ENCODE measurements around the gene SLC25A21.
A peak's percentile ranks its signal among the peaks of the same experiment; 100 is the strongest.

Gene SLC25A21

GRCh38 chr14:37046815-37047214, 125.6 kb downstream of the SLC25A21 start:
- Histone ChIP-seq H3K27ac (ENCODE audit: extremely low read depth, low read depth, low read length) (no peak overlapping the region), H3K9me3 (ENCODE audit: control insufficient read depth, insufficient read depth, low read depth, low read length) (no peaks in the 10 kb centered on the region), H3K36me3 (ENCODE audit: control insufficient read depth in 2 of 2, insufficient read depth in 1 of 2, low read length in 2 of 2) (no peaks in the 10 kb centered on the region), H3K4me3 (ENCODE audit: low read depth, low read length) (no peak overlapping the region), H3K4me1 (ENCODE audit: control insufficient read depth, insufficient read depth, low read length) (peaks cover 19% of the 10 kb centered on the region)
- ChIA-PET POLR2A (no interaction called here), CTCF (interaction anchor here (0.5 kb wide), 1 partner anchor 22 kb away, joined by 3 read pairs; no protein-coding TSS in a partner anchor)
- no peak for TF ChIP-seq ZNF391 (tag by site-specific recombination; IDR thresholded peaks at IDR 0.05; ENCODE audit: borderline replicate concordance, low read depth)
- TF ChIP-seq ZNF514 (tag by site-specific recombination; IDR thresholded peaks at IDR 0.05) = no peak
- TF ChIP-seq, protein P1, sequence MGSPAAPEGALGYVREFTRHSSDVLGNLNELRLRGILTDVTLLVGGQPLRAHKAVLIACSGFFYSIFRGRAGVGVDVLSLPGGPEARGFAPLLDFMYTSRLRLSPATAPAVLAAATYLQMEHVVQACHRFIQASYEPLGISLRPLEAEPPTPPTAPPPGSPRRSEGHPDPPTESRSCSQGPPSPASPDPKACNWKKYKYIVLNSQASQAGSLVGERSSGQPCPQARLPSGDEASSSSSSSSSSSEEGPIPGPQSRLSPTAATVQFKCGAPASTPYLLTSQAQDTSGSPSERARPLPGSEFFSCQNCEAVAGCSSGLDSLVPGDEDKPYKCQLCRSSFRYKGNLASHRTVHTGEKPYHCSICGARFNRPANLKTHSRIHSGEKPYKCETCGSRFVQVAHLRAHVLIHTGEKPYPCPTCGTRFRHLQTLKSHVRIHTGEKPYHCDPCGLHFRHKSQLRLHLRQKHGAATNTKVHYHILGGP (tag by site-specific recombination; IDR thresholded peaks at IDR 0.05) = no peak
- TF ChIP-seq HOXA7 (CRISPR knock-in tag; IDR thresholded peaks at IDR 0.05; ENCODE audit: borderline replicate concordance) = no peak
- TF ChIP-seq SCRT2 (tag by site-specific recombination; IDR thresholded peaks at IDR 0.05) = no peak
- no peak for TF ChIP-seq ZSCAN5A (tag by site-specific recombination; IDR thresholded peaks at IDR 0.05)
- TF ChIP-seq HOXD13 (CRISPR knock-in tag; IDR thresholded peaks at IDR 0.05; ENCODE audit: borderline replicate concordance) = no peak
- TF ChIP-seq ZNF555 (tag by site-specific recombination; conservative IDR thresholded peaks at IDR 0.05) = no peak
- TF ChIP-seq ZNF19 (tag by site-specific recombination; IDR thresholded peaks at IDR 0.05; ENCODE audit: low read depth) = no peak
- no peak for TF ChIP-seq ZNF677 (tag by site-specific recombination; IDR thresholded peaks at IDR 0.05)

DNA sequence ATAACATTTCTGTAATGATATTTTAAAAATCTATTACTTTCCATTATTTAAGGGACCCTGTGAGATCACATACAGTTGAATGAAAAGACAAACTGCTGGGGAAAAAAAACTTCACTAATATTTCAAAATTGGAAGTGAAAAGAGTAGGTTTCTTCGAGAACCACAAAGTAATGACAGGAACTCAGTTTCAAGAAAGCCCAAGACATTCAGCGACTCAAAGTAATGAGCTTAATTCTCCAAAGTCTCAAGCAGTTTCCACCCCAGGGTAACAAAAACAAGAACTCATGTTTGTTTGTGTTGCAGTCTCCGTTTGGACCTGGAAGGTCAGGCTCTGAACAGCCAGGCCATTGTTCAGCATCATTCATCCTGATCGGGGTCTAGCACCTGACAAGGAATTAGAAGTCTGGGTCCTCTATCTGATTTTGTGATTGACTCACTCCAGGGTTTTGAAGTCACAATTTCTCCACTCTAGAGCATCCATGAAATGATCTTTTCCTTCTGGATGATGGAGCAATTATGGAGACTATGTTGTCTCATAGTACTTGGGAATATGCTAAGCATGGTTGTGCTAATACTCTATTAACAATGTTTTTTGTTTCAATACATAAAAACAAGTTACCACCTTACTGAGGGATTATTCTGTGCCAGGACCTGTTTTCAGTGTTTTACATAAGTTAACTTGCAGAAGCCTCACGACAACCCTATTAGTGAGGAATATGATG, 126.9 kb downstream of the SLC25A21 start:
- no peak overlapping the region for H3K4me3 ChIP-seq (ENCODE audit: low read depth, low read length)
- ChIA-PET CTCF (interaction anchor here (0.5 to 0.7 kb wide), 2 partner anchors 398 to 893 kb away, joined by 4 to 6 read pairs; no protein-coding TSS in a partner anchor), POLR2A (no interaction called here)
- no peaks in the 10 kb centered on the region for H3K36me3 ChIP-seq (ENCODE audit: control insufficient read depth in 2 of 2, insufficient read depth in 1 of 2, low read length in 2 of 2)
- TF ChIP-seq, protein P2, sequence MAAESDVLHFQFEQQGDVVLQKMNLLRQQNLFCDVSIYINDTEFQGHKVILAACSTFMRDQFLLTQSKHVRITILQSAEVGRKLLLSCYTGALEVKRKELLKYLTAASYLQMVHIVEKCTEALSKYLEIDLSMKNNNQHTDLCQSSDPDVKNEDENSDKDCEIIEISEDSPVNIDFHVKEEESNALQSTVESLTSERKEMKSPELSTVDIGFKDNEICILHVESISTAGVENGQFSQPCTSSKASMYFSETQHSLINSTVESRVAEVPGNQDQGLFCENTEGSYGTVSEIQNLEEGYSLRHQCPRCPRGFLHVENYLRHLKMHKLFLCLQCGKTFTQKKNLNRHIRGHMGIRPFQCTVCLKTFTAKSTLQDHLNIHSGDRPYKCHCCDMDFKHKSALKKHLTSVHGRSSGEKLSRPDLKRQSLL (tag by site-specific recombination; IDR thresholded peaks at IDR 0.05) = peak; percentile 93
- TF ChIP-seq PRDM2 (tag by site-specific recombination; IDR thresholded peaks at IDR 0.05; ENCODE audit: borderline replicate concordance) = no peak
- peaks cover 20% of the 10 kb centered on the region for H3K4me1 ChIP-seq (ENCODE audit: control insufficient read depth, insufficient read depth, low read length)
- H3K27ac ChIP-seq (ENCODE audit: extremely low read depth, low read depth, low read length) = no peak overlapping the region
- H3K9me3 ChIP-seq (ENCODE audit: control insufficient read depth, insufficient read depth, low read depth, low read length) = no peaks in the 10 kb centered on the region
